Stimulated activated CD8-positive, alpha-beta memory T cell treated with anti-CD3 and anti-CD28 coated beads, Interleukin-15, amount 100 ng/mL, for 4 hours (primary cell): ENCODE results near the gene EEA1.
"Not testable (repeated sequence)": the region's sequence is repeated elsewhere in the genome, so short reads cannot be mapped to it uniquely, and the experiment has no call there.

ENCODE experiments used
- DNase-seq, 2 donors: peaks; one replicate each; pipeline ENCODE4 v3.0.0-alpha.2; 2020; ENCODE audit warnings: low read depth in 2 of 2

EEA1 gene

GRCh38 chr12:92749691-92750090 is 179.4 kb downstream of the EEA1 start:
- not testable (repeated sequence) for DNase-seq

- no peak for DNase-seq
Measured at GRCh38 chr12:92747151-92747550, 181.9 kb downstream of the EEA1 start.

GRCh38 chr12:92745856-92746550 is 183.1 kb downstream of the EEA1 start:
- DNase-seq = no peak

GRCh38 chr12:92743026-92743425 is 186.1 kb downstream of the EEA1 start:
- no peak for DNase-seq

- no peak for DNase-seq
Measured at GRCh38 chr12:92740411-92740810, 188.7 kb downstream of the EEA1 start.

GRCh38 chr12:92739113-92739512 is 190.0 kb downstream of the EEA1 start:
- DNase-seq = no peak

- no peak for DNase-seq
Measured at GRCh38 chr12:92737855-92738850, 190.9 kb downstream of the EEA1 start.

GRCh38 chr12:92736605-92737004 is 192.5 kb downstream of the EEA1 start:
- no peak for DNase-seq

GRCh38 chr12:92735131-92735721 is 193.9 kb downstream of the EEA1 start:
- DNase-seq = no peak

GRCh38 chr12:92733661-92734060 is 195.4 kb downstream of the EEA1 start:
- no peak for DNase-seq

GRCh38 chr12:92733181-92733580 is 195.9 kb downstream of the EEA1 start:
- DNase-seq = no peak

- no peak for DNase-seq
Measured at GRCh38 chr12:92732716-92733115, 196.4 kb downstream of the EEA1 start.

GRCh38 chr12:92732216-92732615 is 196.9 kb downstream of the EEA1 start:
- DNase-seq = no peak

GRCh38 chr12:92730758-92731157 is 198.3 kb downstream of the EEA1 start:
- DNase-seq = no peak

- no peak for DNase-seq
Measured at GRCh38 chr12:92729773-92730305, 199.3 kb downstream of the EEA1 start.

- DNase-seq = no peak
Measured at GRCh38 chr12:92726850-92727249, 202.2 kb downstream of the EEA1 start.

GRCh38 chr12:92722897-92723296 is 206.2 kb downstream of the EEA1 start:
- DNase-seq = no peak

- DNase-seq = no peak
Measured at GRCh38 chr12:92721656-92722055, 207.4 kb downstream of the EEA1 start.

- DNase-seq = no peak
Measured at GRCh38 chr12:92721130-92721529, 208.0 kb downstream of the EEA1 start.
